22Rv1 (cell line): ENCODE data around the gene PIK3CD.

Experiments used
- ZFX ChIP-seq: fragments of 450-650 bp; IDR thresholded peaks from 2 replicates; pipeline ENCODE4 v1.6.1; 2017; ENCODE audit warnings: antibody characterized with exemption, borderline replicate concordance
- TF ChIP-seq, protein P1 (sequence below): fragments of 450-650 bp; IDR thresholded peaks from 2 replicates; pipeline ENCODE4 v1.5.1; 2017; ENCODE audit warnings: mild to moderate bottlenecking

DNA sequence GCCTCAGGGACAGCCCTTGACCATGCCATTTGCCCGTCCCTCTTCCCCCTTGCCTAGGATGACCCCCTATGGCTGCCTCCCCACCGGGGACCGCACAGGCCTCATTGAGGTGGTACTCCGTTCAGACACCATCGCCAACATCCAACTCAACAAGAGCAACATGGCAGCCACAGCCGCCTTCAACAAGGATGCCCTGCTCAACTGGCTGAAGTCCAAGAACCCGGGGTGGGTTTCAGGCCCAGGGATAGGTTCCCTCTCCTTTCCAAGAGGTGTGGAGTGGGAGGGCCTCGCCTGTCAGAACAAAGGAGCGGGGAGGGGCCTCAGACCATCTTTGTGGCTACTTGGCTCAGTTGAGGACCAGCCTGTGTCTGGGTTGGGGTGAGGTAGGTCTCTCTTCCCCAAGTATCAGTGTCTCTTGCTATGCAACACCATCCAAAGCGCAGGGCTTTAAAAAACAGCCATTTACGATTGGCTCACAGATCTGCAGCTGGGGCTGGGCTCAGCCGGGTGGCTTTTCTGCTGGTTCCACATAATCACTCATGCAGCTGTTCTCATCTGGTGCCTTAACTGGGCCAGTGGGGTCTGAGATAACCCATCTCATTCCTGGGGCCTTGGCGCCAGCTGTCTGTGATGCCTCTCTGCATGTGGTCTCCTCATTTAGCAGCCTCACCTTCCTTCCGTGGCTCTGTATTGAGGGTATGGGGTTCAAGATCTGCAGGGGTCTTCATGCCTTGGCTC is 71.7 kb downstream of the PIK3CD start:
- TF ChIP-seq, protein P1, sequence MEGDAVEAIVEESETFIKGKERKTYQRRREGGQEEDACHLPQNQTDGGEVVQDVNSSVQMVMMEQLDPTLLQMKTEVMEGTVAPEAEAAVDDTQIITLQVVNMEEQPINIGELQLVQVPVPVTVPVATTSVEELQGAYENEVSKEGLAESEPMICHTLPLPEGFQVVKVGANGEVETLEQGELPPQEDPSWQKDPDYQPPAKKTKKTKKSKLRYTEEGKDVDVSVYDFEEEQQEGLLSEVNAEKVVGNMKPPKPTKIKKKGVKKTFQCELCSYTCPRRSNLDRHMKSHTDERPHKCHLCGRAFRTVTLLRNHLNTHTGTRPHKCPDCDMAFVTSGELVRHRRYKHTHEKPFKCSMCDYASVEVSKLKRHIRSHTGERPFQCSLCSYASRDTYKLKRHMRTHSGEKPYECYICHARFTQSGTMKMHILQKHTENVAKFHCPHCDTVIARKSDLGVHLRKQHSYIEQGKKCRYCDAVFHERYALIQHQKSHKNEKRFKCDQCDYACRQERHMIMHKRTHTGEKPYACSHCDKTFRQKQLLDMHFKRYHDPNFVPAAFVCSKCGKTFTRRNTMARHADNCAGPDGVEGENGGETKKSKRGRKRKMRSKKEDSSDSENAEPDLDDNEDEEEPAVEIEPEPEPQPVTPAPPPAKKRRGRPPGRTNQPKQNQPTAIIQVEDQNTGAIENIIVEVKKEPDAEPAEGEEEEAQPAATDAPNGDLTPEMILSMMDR: no peak
- TF ChIP-seq ZFX: no peak
